Stimulated activated CD4-positive, alpha-beta T cell treated with anti-CD3 and anti-CD28 coated beads, Interleukin-12 subunit alpha, Interleukin-12 subunit beta, amount 100 ng/mL, for 48 hours (primary cell): ENCODE measurements around the gene OR2D2.
"Not testable (repeated sequence)": the region's sequence is repeated elsewhere in the genome, so short reads cannot be mapped to it uniquely, and the experiment has no call there.

Experiments
- DNase-seq, 3 donors: peaks; one replicate each; pipeline ENCODE4 v3.0.0-alpha.2; 2020; ENCODE audit warnings: low read depth in 2 of 3, low spot score in 1 of 3

The OR2D2 gene

GRCh38 chr11:6892400-6892799, at the start of gene OR2D2:
Gene OR2D2, minus strand, starts transcription at chr11:6892500. Its CDS starts 0 bp downstream, at chr11:6892500.
- no peak for DNase-seq

GRCh38 chr11:6941970-6942369, 49.7 kb upstream of the OR2D2 start:
- no peak for DNase-seq

- no peak for DNase-seq
Observed at GRCh38 chr11:6932145-6932544, 39.8 kb upstream of the OR2D2 start.

GRCh38 chr11:6931146-6931713, 38.9 kb upstream of the OR2D2 start:
- no peak for DNase-seq

- no peak for DNase-seq
Observed at GRCh38 chr11:6928916-6929315, 36.6 kb upstream of the OR2D2 start.

GRCh38 chr11:6927030-6927617, 34.8 kb upstream of the OR2D2 start:
- DNase-seq = no peak

- DNase-seq = peak; percentile 25 to 28 (median 26)
Observed at GRCh38 chr11:6926208-6927029, 34.1 kb upstream of the OR2D2 start, which contains the start of gene ZNF215. Gene ZNF215, plus strand, starts transcription at chr11:6926426. Its CDS starts 5,847 bp downstream, at chr11:6932273.

- DNase-seq = no peak
Observed at GRCh38 chr11:6925636-6926207, 33.4 kb upstream of the OR2D2 start.

GRCh38 chr11:6925007-6925577, 32.8 kb upstream of the OR2D2 start:
- DNase-seq = no peak

- no peak for DNase-seq
Observed at GRCh38 chr11:6920702-6921101, 28.4 kb upstream of the OR2D2 start, which contains the start of gene OR2D3. Gene OR2D3, plus strand, starts transcription at chr11:6921002. Its CDS starts 0 bp downstream, at chr11:6921002.

GRCh38 chr11:6919698-6920097, 27.4 kb upstream of the OR2D2 start:
- no peak for DNase-seq

- no peak for DNase-seq
Observed at GRCh38 chr11:6911948-6912347, 19.6 kb upstream of the OR2D2 start.

- DNase-seq = no peak
Observed at GRCh38 chr11:6911378-6911777, 19.1 kb upstream of the OR2D2 start.

- DNase-seq = not testable (repeated sequence)
Observed at GRCh38 chr11:6904804-6905203, 12.5 kb upstream of the OR2D2 start.

GRCh38 chr11:6900327-6900999, 8.2 kb upstream of the OR2D2 start:
- no peak for DNase-seq

- DNase-seq = no peak
Observed at GRCh38 chr11:6898911-6899310, 6.6 kb upstream of the OR2D2 start.

- no peak for DNase-seq
Observed at GRCh38 chr11:6895010-6895409, 2.7 kb upstream of the OR2D2 start.

GRCh38 chr11:6894097-6894496, 1.8 kb upstream of the OR2D2 start:
- no peak for DNase-seq

- DNase-seq = no peak
Observed at GRCh38 chr11:6889835-6890234, 2.5 kb downstream of the OR2D2 start.

- DNase-seq = no peak
Observed at GRCh38 chr11:6888830-6889229, 3.5 kb downstream of the OR2D2 start.

- not testable (repeated sequence) for DNase-seq
Observed at GRCh38 chr11:6887711-6888110, 4.6 kb downstream of the OR2D2 start.
